ENCODE data around the gene ANK3. TPM values are rescaled to one million over a fixed set of nuclear protein-coding genes. Genes with fewer than 3 reads are reported as not detected.

Gene ANK3
- total and polyA plus RNA-seq, 7 donors, result 10.8 to 86.7 (median 42.5) TPM

DNA sequence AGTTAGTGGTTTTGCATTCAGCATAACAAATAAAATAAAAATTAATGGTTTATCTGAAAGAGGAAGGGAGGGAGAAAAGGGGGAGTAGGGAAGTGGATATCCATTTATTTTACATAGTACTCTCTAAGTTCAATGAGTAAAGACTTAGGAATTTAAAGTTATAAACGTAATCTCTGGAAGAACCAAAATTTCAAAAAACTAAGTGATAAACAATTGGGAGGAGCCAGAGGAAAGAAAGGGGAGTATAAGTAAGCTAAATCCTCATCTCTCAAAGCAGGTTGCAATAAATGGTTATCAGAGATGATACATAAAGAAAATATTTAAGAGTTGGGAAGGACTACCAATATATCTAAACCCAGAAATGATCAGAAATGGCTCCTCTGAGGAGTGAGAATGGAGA is 46.4 kb downstream of the ANK3 start:
- no peak for DNase-seq
- TF ChIP-seq, protein P1, sequence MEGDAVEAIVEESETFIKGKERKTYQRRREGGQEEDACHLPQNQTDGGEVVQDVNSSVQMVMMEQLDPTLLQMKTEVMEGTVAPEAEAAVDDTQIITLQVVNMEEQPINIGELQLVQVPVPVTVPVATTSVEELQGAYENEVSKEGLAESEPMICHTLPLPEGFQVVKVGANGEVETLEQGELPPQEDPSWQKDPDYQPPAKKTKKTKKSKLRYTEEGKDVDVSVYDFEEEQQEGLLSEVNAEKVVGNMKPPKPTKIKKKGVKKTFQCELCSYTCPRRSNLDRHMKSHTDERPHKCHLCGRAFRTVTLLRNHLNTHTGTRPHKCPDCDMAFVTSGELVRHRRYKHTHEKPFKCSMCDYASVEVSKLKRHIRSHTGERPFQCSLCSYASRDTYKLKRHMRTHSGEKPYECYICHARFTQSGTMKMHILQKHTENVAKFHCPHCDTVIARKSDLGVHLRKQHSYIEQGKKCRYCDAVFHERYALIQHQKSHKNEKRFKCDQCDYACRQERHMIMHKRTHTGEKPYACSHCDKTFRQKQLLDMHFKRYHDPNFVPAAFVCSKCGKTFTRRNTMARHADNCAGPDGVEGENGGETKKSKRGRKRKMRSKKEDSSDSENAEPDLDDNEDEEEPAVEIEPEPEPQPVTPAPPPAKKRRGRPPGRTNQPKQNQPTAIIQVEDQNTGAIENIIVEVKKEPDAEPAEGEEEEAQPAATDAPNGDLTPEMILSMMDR (IDR thresholded peaks at IDR 0.05), result no peak
- TF ChIP-seq EP300 (IDR thresholded peaks at IDR 0.05), result no peak
- TF ChIP-seq POLR2A (IDR thresholded peaks at IDR 0.05), result no peak
- TF ChIP-seq POLR2AphosphoS5 (IDR thresholded peaks at IDR 0.05), result no peak
- Histone ChIP-seq H3K27ac (no peak overlapping the region), H3K4me1 (no peaks in the 10 kb centered on the region), H3K4me3 (no peak overlapping the region), H3K9me3 (no peaks in the 10 kb centered on the region), H3K27me3 (no peaks in the 10 kb centered on the region), H3K36me3 (no peaks in the 10 kb centered on the region)
- 85 to 86% methylated on average over 1 of the region's 1 CpG for WGBS, 2 donors
- intact Hi-C loops (cut with DNase I), result no loop called here

DNA sequence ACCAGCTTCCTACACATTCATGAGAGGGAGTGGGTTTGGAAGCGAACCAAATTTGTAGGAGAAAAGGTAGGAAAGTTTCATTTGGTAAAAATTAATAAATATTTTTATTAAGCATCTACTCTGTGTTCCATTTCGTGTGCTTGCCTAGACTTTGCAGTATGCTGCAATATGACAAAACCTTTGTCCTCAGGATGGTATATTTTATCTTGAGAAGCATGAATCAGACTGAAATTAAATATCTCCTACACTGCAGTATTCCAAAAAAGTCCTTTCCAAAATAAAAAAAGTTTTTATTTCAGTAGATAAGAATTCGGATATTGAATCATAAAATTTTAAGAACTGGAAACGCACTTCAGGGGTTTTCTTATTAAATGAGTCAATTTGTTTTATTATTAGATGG is 47.7 kb downstream of the ANK3 start:
- H3K4me1 ChIP-seq, result no peaks in the 10 kb centered on the region
- H3K9me3 ChIP-seq, result no peaks in the 10 kb centered on the region
- no peak for DNase-seq
- H3K36me3 ChIP-seq, result no peaks in the 10 kb centered on the region
- 88 to 93% methylated on average over 4 of the region's 4 CpGs for WGBS, 2 donors
- intact Hi-C loops (cut with DNase I), result no loop called here
- no peaks in the 10 kb centered on the region for H3K27me3 ChIP-seq
- no peak for TF ChIP-seq POLR2AphosphoS5 (IDR thresholded peaks at IDR 0.05)
- TF ChIP-seq, protein P1 (IDR thresholded peaks at IDR 0.05), result no peak
- no peak for TF ChIP-seq POLR2A (IDR thresholded peaks at IDR 0.05)
- no peak for TF ChIP-seq EP300 (IDR thresholded peaks at IDR 0.05)
- no peak overlapping the region for H3K27ac ChIP-seq
- H3K4me3 ChIP-seq, result no peak overlapping the region

DNA sequence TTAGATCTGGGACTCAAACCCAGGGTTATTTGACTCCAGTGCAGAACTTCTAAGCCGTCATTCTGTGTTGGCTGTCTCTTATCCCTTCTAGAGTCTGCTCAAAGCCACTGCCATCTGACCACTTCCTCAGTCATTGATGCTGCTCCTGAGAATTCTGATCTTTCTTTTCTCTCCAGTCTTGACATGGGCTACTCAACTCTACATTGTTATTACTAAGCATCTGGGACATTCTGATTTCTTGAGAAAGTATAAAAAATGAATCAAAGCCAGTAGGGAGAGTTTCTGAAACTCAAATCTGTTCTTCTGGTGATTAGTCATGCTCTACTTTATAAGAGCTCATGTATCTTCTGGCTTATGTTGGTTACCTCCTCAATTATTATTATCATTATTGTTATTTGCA is 48.7 kb downstream of the ANK3 start:
- Histone ChIP-seq H3K36me3 (no peaks in the 10 kb centered on the region), H3K9me3 (no peaks in the 10 kb centered on the region), H3K4me3 (no peak overlapping the region), H3K27me3 (no peaks in the 10 kb centered on the region), H3K4me1 (no peaks in the 10 kb centered on the region), H3K27ac (no peak overlapping the region)
- TF ChIP-seq EP300 (IDR thresholded peaks at IDR 0.05) (no peak), POLR2A (IDR thresholded peaks at IDR 0.05) (no peak), POLR2AphosphoS5 (IDR thresholded peaks at IDR 0.05) (no peak)
- TF ChIP-seq, protein P1 (IDR thresholded peaks at IDR 0.05), result no peak
- intact Hi-C loops (cut with DNase I), result no loop called here
- 86 to 93% methylated on average over 1 of the region's 1 CpG for WGBS, 2 donors
- no peak for DNase-seq

DNA sequence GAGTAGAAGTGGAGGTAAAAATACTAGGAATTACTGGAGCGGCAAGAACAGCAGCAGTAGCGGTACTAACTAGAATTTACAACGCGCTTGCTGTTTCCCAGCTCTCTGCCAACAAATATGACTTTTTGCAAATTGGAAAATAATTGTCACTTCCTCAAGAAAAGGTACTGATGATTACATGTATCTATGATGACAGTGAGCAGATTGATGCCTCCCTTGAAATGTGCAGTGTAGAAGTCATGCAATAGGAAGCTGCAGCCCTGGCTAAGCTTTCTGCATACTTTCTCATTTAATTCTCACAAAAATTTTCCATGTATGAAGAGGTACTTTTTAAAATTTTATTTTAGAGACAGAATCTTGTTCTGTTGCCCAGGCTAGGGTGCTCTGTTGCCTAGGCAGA is 49.9 kb downstream of the ANK3 start:
- no peak for TF ChIP-seq POLR2AphosphoS5 (IDR thresholded peaks at IDR 0.05)
- TF ChIP-seq, protein P1 (IDR thresholded peaks at IDR 0.05), result no peak
- TF ChIP-seq EP300 (IDR thresholded peaks at IDR 0.05), result no peak
- no peaks in the 10 kb centered on the region for H3K9me3 ChIP-seq
- no peaks in the 10 kb centered on the region for H3K27me3 ChIP-seq
- no peaks in the 10 kb centered on the region for H3K36me3 ChIP-seq
- H3K4me3 ChIP-seq, result no peak overlapping the region
- no peak for DNase-seq
- no peaks in the 10 kb centered on the region for H3K4me1 ChIP-seq
- WGBS, 2 donors, result 84 to 87% methylated on average over 4 of the region's 4 CpGs
- no peak overlapping the region for H3K27ac ChIP-seq
- intact Hi-C loops (cut with DNase I), result no loop called here

DNA sequence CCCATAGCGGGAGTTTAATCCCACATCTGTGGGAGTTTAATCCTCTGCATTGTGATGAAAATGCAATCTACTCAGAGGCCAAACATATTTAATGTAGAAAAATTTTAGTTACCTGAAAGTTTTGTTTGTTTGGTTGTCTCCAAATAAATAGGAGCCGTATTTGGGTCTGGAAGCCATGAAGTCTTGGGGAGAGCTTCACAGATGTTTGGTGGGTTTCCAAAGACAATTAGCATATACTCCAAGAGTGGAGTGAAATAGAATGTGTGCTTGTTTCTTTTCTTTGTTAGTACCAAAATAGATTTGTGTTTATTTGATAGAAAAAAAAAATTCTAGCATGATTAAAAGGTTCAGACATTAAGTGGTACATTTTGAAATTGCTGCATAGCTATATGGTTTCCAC is 50.9 kb downstream of the ANK3 start:
- Histone ChIP-seq H3K4me1 (peaks cover 0 to 5% (median 0%) of the 10 kb centered on the region in 4 donors), H3K4me3 (no peak overlapping the region), H3K36me3 (no peaks in the 10 kb centered on the region), H3K9me3 (no peaks in the 10 kb centered on the region), H3K27me3 (no peaks in the 10 kb centered on the region), H3K27ac (no peak overlapping the region)
- intact Hi-C loops (cut with DNase I), result no loop called here
- 69 to 90% methylated on average over 2 of the region's 2 CpGs for WGBS, 2 donors
- no peak for DNase-seq
- TF ChIP-seq, protein P1 (IDR thresholded peaks at IDR 0.05), result no peak
- TF ChIP-seq POLR2AphosphoS5 (IDR thresholded peaks at IDR 0.05) (no peak), EP300 (IDR thresholded peaks at IDR 0.05) (no peak), POLR2A (IDR thresholded peaks at IDR 0.05) (no peak)

Data from sigmoid colon (tissue), 7 donors.